Suppressor macrophage (primary cell): ENCODE measurements around the gene GADL1.
A peak's percentile ranks its signal among the peaks of the same experiment; 100 is the strongest.

Experiments
- DNase-seq, 4 experiments: peaks; one replicate each; pipeline ENCODE4 v3.0.0-alpha.2; 2020 to 2022

The GADL1 gene

GRCh38 chr3:30810625-30811024, 83.8 kb downstream of the GADL1 start:
- no peak for DNase-seq

GRCh38 chr3:30805695-30806094, 88.8 kb downstream of the GADL1 start:
- no peak for DNase-seq

GRCh38 chr3:30804984-30805383, 89.5 kb downstream of the GADL1 start:
- DNase-seq = peak in 2 of 4 experiments; percentile 41

GRCh38 chr3:30795176-30795575, 99.3 kb downstream of the GADL1 start:
- no peak for DNase-seq

GRCh38 chr3:30793740-30794139, 100.7 kb downstream of the GADL1 start:
- DNase-seq = no peak

- no peak for DNase-seq
Observed at GRCh38 chr3:30790150-30790549, 104.3 kb downstream of the GADL1 start.

GRCh38 chr3:30786365-30786764, 108.1 kb downstream of the GADL1 start:
- no peak for DNase-seq

GRCh38 chr3:30779686-30780287, 114.7 kb downstream of the GADL1 start:
- DNase-seq = peak; percentile 30 to 66 (median 52)

- peak in 3 of 4 experiments; percentile 36 to 69 (median 40) for DNase-seq
Observed at GRCh38 chr3:30778933-30779332, 115.5 kb downstream of the GADL1 start.

GRCh38 chr3:30777426-30778113, 116.9 kb downstream of the GADL1 start:
- DNase-seq = no peak

- peak in 2 of 4 experiments; percentile 40 to 49 for DNase-seq
Observed at GRCh38 chr3:30776186-30776815, 118.2 kb downstream of the GADL1 start.

- no peak for DNase-seq
Observed at GRCh38 chr3:30775040-30775439, 119.4 kb downstream of the GADL1 start.

- no peak for DNase-seq
Observed at GRCh38 chr3:30774062-30774461, 120.4 kb downstream of the GADL1 start.

- DNase-seq = peak in 1 of 4 experiments; percentile 12
Observed at GRCh38 chr3:30770387-30770786, 124.1 kb downstream of the GADL1 start.

GRCh38 chr3:30768703-30769550, 125.5 kb downstream of the GADL1 start:
- DNase-seq = peak; percentile 62 to 86 (median 76)

GRCh38 chr3:30768046-30768445, 126.4 kb downstream of the GADL1 start:
- no peak for DNase-seq

- no peak for DNase-seq
Observed at GRCh38 chr3:30766522-30766921, 127.9 kb downstream of the GADL1 start.

- peak in 3 of 4 experiments; percentile 7 to 65 (median 44) for DNase-seq
Observed at GRCh38 chr3:30764891-30765290, 129.6 kb downstream of the GADL1 start.

- no peak for DNase-seq
Observed at GRCh38 chr3:30764281-30764680, 130.2 kb downstream of the GADL1 start.

GRCh38 chr3:30761374-30761773, 133.1 kb downstream of the GADL1 start:
- no peak for DNase-seq

- DNase-seq = no peak
Observed at GRCh38 chr3:30760737-30761136, 133.7 kb downstream of the GADL1 start.

GRCh38 chr3:30760040-30760695, 134.3 kb downstream of the GADL1 start:
- DNase-seq = peak in 2 of 4 experiments; percentile 21 to 46
